HG03469 (cell line): Measurements from ENCODE around the gene MRPL23.
"Not testable (repeated sequence)": the region's sequence is repeated elsewhere in the genome, so short reads cannot be mapped to it uniquely, and the experiment has no call there.

Experiments used
- ATAC-seq: cut with Tn5 transposase; IDR thresholded peaks from one replicate; pipeline ENCODE4 v1.9.1; 2021; ENCODE audit warnings: mild to moderate bottlenecking, moderate library complexity, moderate number of reproducible peaks; ENCODE audit not compliant: unreplicated experiment

MRPL23 gene

DNA sequence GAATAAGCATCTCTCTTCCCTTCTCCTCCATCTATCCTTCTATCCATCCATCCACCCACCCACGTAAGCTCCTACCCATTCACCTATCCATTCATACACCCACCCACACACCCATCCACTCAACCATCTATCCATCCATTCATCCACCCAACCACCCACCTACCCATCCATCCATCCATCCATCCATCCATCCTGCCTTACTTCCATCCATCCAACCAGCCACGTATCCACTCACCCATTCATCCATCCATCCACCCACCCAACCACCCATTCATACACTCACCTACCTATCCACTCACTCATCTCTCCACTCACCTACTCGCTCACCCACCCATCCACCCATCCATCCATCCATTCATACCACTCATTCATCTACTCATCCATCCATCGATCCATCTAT lies 14.5 kb upstream of the MRPL23 start:
- no peak for ATAC-seq

DNA sequence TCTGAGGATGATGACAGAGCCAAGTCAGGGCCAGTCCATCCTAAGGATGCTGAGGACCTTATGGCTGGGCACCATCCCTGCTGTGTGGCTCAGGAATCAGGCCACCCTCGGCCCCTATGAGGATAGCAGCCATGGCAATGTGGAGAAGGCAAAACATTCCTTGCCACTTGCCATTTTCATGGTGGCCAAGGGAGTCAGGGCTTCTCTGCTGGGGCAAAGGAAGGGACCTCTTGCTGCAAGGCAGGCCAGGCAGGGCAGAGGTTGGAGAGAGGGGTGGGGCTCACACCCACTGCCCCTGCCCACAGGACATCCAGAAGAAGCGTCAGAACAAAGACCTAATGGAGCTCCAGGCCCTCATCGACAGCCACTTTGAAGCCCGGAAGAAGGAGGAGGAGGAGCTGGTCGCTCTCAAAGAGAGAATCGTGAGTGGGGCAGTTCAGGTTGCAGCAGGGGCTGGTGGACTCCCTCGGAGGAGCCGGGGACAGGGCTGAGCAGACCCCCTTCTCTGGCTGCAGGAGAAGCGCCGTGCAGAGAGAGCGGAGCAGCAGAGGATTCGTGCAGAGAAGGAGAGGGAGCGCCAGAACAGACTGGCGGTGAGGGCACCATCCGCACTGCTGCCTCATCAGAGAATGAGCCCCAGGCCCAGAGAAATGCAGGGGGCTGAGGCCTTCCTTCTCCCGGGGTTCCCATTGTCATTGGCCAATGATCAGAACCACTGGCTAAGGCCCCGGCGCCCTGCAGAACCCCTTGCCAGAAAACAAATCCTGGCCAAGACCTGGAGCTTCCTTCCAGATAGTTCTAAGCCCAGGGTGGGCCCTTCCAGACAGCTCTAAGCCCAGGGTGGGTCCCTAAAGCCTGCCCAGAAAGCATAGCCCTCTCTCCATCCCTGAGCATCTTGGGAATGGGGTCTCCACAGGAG lies 13.5 kb upstream of the MRPL23 start:
- no peak for ATAC-seq

DNA sequence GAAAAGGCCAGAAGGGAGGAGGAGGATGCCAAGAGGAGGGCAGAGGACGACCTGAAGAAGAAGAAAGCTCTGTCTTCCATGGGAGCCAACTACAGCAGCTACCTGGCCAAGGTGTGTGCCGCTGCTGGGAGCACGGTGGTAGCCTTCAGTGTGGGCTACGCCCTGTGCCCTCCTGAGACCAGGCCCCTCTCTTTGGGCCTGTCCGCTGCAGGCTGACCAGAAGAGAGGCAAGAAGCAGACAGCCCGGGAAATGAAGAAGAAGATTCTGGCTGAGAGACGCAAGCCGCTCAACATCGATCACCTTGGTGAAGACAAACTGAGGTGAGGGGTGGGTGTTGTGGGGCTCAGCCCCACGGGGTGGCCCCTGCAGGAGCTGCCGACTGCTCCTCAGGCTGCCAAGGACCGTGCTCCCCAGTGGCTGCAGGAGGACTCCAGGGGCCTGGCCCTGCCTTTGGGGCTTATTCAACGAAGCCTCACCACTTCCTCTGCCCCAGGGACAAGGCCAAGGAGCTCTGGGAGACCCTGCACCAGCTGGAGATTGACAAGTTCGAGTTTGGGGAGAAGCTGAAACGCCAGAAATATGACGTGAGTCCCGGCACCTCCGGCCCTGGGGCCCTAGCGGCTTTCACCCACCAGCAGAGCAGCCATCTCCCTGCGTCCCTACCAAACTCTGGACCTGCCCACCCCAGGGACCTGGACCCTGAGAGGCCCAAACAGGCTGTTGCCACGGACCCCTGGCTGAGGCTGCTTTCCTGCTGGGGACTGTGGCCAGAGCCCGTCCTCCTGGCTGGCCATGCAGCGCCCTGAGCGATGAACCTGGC lies 12.6 kb upstream of the MRPL23 start:
- ATAC-seq = no peak

DNA sequence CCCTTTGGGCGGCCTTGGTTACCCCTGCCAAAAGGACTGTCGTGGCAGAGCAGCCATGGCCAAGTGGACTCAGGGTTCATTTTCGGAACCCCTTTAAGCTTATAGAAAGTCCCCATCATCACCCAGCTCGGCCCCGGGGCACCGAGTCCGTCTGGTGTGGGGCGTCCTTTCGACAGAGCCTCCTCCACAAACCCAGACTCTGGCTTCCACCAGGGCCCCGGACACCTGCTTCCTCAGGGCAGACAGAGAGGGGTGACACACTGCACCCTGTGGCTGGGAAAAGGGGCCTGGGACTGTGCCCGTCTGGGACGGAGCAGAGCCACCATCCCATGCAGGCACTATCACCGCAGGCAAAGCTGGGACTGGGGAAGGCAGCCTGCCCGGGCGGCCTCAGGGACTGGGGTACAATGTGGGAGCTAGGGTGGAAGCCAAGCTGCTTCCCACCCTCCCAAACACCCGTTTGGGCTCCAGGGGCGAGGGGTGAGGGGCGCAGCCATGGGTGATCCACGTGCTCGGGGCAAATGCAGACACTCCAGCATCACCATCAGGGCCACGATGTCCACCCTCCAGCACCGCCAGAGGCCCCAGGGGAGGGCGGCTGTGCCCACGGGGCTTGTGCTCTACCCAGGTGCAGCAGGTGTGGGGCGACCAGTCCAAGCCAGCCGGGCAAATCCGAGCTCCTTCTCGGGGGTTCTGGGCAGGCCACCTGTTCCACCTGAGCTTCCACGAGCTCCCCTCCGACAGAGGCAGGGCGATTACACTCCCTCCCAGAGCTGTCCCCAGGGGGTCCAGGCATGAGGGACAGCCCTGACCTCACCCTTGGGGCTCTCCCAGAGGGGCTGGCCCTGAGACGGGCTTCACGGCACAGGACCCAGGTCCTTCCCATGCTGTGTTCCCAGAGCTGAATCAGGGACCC lies 11.7 kb upstream of the MRPL23 start:
- no peak for ATAC-seq

DNA sequence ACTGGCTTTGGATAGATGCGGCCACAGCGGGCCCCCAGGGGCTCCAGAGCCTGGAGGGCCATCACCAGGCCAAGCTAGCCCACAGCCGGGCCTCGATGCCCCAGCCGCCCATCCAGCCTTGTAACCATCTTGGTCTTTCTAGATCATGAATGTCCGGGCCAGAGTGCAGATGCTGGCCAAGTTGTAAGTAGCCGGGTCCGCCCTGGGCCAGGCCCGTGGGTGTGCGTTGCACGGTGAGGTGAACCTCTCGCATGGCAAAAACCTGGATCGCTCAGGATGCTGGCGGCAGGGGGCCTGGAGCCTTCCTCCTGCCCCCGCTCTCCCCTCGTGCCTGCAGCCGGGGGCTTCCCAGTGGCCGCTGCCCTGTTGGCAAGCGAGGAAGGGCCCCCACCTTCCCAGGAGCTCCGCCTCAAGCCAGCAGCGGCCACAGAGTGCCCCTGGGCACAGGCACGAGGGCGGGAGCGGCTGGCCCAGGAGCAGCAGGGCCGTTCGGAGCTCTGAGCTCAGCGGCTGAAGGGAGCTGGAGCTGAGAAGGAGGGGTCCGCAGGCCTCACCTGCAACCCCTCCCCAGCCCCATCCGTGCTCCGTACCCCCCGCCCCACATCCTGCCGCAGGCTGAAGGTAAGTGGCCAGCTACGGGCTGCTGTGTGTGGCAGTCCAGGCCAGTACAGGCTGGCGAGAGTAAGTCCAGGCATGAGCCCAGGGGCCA lies 10.9 kb upstream of the MRPL23 start:
- no peak for ATAC-seq

DNA sequence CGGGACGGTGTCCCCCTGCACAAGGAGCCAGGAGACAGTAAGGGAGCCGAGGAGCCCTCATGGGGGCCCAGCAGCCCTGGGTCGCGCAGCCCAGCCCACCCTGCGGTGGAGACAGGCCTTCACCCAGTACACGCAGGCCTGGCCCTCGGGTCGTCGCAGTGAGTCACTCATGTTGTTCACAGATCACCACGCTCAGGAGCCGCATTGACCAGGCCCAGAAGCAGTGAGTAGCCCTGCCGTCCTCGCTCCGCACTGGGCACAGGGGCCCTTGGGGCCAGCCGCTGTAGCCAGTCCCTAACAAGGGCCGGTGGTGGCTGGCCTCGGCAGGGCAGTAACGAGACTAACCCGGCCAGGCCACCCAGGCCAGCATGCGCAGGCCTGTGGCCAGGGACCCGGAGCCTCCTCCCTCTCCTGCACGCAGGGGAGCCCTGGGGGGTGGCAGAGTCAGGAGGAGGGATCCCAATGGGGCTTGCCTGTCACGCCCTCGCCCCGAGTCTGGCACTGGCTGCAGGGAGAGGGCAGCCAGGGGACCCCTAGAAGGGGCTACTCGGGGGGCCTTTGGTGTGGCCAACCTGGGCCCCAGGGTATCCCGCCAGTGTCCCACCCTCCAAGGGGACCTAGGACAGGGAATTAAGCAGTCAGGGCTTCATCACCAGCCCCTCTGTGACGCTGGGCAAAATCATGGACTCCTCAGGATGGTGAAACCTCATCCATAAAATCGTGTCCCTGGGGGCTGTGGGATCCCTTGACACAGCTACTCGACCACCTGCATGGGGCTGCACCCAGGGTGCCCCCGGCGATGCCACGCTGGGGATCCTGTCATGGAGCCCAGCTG lies 10.1 kb upstream of the MRPL23 start:
- no peak for ATAC-seq

DNA sequence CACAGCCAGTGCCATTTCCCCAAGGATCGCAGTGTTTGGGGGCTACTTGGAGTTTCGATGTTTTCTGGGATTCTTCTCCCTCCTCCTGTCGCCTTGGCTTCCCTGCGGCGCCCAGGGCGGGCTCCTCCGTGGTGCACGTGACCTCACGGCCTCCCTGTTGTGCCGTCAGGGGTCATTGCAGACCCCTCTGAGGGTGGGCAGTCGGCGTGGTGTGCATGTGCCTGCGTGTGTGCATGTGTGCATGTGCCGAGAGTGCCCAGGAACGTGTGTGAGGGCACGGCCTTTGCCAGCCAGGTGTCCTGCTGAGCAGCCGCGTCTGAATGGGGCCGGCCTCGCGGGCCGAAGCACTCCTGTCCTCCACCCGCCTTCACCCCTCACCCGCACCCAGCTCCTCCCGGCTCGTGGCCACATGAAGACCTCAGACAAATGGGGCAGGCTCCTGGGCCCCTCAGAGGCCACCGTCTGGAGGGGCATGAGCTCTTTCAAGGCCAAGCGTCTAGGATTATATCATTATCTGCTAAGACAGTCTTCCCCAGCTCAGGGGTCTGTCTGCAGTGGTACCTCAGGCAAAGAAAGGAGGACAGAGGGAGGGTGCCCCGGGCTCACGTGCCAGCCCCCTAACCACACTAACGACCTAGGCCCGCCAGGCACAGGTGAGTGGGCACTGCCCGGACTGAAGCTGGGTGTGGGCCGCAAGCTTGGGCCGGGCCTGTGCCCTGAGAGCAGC lies 9.4 kb upstream of the MRPL23 start:
- no peak for ATAC-seq

DNA sequence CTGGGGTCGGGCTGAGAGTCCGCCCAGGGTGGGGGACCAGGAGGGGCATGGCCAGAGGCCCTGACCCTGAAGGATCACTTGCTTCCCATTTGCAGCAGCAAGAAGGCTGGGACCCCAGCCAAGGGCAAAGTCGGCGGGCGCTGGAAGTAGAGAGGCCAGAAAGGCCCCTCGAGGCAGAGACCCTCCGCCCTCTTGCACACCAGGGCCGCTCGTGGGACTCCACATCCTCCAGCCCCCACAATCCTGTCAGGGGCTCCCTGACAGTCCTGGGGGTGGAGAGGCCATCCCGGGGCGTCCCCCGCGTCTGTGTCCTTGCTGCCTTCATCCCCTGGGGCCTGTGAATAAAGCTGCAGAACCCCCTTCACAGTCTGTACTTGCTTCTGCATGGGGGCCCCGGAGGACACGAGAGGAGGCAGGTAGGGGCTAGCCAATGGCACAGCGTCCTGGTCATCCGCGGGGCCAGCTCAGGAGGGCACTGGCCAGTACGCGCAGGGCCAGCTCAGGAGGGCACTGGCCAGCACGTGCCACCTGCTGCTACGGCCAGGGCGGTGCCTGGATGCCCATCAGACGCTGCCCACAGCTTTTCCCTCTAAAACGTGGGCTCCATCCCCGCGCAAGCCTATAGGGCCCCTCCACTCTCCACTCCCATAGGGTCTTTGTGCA lies 8.7 kb upstream of the MRPL23 start:
- ATAC-seq = no peak

DNA sequence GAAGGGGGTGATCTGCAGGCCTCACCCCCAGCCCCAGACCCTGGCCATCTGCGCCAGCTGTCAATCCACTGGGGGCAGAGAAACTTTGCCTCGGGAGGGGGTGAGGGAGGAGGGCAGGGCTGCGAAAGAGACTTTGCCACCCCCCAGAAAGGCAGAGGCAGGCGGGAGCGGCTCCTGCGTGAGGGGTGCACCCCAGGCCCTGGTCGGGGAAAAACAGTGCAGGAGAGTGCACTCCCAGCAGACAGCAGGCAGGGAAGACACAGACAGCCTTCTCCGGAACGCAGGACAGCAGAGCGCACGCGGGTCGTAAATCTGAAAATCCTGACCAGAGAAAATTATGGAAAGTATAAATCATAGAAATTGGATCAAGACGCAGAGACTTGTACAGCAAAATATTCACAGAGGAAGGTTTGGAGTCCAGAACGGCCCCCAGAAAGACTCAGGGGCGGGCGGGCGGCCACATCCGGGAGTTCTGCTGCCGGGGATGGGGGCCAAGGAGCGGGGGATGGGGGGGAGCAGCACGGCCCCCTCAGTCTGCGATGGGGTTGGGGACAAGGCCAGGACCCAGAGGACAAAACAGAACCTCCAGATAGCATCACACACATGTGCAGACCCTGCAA lies 8.0 kb upstream of the MRPL23 start:
- ATAC-seq = no peak

DNA sequence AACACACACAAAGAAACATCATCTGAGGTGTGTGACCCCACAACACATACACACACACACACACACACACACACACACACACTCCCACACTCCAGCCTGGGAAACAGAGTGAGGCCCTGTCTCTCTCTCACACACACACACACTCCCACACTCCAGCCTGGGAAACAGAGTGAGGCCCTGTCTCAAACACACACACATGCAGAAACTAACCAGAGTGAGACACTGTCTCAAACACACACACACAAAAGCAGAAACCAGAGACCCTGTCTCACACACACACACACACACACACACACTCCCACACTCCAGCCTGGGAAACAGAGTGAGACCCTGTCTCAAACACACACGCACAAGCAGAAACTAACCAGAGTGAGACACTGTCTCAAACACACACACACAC lies 7.3 kb upstream of the MRPL23 start:
- ATAC-seq = not testable (repeated sequence)

DNA sequence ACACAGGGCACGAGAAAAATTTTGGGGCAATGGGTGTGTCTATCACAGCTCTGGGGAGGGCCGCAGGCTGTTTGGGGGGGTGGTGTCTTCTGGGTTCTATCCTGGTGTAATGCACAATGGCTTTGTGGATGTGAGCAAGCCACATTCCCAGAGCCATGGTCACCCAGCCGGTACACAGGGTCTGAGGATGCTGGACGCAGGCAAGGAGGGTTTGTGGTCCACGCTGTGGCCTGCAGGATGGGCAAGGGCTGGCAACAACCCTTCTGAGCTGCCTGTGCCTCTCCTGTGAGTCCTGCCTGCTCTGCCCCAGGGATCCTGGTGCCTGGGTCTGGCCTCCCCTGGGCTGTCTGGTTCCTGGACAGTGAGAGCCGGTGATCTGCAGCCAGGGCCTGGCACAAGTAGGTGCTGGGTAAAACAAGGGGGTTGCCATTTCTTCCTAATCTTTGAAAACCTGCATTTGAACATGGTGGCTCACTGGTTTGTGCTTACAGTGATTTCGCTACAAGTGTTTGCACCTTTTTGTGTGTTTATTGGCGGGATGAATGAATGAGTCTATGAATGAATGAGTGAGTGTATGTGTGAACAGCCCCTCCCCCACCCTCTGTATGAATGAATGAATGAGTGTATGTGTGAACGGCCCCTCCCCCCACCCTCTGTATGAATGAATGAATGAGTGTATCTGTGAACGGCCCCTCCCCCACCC lies 4.4 kb upstream of the MRPL23 start:
- ATAC-seq = no peak

DNA sequence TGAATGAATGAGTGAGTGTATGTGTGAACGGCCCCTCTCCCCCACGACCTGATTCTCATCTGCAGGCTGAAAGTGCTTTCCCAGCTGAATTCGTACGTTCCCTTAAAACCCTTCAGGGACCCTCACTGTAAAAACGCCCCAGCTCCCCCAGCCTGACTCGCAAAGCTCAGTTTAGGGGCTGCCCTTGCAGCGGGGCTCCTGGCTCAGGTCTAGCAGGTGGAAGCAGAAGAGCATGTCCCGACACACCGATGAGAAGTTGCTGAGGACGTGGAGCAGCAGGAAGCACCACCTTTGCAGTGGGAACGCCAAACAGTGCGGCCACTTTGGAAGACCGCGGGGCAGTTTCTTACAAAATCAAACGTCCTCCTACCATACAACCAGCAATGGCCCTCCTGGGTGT lies 3.6 kb upstream of the MRPL23 start:
- ATAC-seq = no peak

DNA sequence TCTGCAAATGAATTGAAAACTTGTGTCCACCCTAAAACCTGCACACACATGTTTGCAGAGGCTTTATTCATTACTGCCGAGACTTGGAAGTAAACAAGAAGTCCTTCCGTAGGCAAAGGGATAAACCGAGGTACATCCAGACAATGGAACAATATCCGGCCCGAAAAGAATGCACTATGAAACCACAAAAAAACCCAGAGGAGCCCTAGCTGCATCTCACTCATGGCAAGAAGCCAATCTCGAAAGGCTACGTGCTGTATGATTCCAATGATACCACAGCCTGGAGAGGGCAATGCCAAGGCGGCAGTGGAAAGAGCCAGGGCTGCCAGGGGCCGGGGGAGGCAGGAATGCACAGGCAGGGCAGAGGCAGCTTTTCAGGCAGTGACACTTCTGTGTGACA lies 3.2 kb upstream of the MRPL23 start:
- ATAC-seq = no peak

DNA sequence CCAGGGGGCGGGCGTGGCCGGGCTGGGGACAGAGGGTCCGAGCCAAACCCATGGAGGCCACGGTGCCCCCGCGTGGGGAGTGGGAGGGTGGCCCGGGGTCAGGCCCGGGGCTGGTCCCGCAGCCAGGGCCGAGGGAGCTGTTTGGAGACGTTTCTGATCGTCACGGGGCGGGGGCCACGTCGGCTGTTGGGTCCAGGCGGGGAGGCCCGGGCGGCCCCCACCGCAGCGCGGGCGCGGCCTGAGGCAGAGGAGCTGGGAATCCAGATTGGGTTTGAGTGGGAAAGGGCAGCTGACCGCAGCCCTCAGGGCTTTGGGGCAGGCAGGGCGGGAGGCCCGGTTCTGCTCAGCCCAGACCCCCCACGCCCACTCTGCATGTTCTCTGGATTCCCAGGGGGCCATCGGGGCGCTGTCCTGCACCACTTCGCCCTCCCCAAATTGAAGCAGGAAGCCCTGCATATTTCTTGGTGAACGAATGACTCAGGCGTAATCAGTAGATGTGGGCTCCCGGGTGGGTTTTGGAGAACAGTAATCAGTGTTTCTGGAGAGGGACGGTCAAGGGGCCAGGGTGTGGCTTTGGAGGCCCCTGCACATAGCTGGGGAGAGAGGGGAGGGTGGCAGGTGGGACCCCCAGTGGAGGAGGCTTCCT lies 583 bp downstream of the MRPL23 start:
- no peak for ATAC-seq

DNA sequence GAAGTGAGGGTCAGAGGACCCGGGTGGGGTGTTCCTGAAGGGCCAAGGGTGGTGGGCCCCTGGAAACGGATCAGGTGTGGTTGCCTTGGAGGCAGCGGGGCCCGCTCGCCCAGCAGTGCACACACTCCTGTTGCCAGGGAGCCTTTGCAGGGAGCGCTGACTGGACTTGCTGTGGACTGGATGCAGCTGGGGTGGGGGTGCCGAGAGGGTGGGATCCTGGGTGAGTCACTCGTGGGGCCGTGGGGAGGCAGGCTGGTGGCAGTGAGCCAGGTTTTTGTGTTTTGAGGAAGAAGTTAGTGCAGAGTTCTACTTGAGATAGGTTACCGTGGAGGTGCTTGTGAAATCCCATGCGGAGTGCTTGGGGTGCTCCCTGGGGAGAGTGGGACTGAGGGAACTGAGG lies 1.3 kb downstream of the MRPL23 start:
- no peak for ATAC-seq

DNA sequence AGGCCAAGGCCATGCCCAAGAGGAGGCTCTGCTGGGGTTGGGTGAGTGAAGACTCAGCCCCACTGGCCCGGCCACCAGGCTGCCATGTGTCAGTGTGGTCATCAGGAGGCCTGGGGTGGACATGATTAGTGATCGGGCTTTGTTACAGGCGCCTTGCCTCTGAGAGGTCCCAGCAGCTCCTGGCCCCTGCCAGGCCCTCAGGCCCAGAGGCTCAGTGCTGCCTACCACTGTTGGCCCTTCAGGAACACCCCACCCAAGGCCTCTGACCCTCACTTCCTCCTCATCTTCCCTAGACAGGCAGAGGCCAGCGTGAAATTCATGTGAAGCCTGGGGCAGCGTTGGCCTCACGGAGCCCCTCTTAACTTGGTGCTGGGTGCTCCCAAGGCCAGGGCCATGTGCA lies 2.2 kb downstream of the MRPL23 start:
- ATAC-seq = no peak

DNA sequence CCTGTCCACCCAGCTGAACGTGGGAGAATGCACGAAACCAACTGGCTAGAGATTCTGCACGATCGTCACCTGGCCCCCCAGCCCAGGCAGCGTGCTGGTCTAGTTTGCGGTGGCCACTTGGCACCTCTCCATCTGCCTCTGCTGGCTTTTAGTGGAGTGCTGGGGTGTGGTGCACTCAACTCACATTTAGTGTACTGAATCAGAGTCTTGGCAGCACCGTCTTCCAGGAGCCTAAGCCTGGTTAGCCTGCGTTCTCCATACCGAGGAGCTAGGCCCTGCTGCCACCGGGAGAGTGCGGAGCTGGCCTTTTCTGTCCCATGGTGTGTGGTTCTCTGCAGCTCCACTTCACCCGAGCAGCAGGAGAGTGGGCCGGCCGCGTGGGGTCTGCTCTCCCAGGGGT lies 2.8 kb downstream of the MRPL23 start:
- ATAC-seq = no peak
